ENCODE measurements around the gene SCAPER.

DNA sequence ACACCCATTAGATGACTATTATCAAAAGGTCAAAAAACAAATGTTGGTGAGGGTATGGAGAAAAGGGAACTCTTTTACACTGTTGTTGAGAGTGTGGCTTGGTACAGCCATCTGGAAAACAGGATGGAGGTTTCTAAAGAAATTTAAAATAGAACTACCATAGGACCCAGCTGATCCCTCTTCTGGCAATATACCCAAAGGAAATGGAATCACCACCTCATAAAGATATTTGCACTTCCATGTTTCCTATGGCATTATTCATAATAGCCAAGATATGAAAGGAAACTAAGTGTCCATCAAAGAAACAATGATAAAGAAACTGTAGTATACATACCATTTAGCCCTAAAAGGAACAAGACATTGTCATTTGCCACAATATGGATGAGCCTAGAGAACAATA, 186.3 kb downstream of the SCAPER start:
- no peak for TF ChIP-seq POLR2AphosphoS5 (IDR thresholded peaks at IDR 0.05)
- TF ChIP-seq, protein P1, sequence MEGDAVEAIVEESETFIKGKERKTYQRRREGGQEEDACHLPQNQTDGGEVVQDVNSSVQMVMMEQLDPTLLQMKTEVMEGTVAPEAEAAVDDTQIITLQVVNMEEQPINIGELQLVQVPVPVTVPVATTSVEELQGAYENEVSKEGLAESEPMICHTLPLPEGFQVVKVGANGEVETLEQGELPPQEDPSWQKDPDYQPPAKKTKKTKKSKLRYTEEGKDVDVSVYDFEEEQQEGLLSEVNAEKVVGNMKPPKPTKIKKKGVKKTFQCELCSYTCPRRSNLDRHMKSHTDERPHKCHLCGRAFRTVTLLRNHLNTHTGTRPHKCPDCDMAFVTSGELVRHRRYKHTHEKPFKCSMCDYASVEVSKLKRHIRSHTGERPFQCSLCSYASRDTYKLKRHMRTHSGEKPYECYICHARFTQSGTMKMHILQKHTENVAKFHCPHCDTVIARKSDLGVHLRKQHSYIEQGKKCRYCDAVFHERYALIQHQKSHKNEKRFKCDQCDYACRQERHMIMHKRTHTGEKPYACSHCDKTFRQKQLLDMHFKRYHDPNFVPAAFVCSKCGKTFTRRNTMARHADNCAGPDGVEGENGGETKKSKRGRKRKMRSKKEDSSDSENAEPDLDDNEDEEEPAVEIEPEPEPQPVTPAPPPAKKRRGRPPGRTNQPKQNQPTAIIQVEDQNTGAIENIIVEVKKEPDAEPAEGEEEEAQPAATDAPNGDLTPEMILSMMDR (IDR thresholded peaks at IDR 0.05; ENCODE audit: poor library complexity, severe bottlenecking): no peak
- TF ChIP-seq EZH2 (IDR thresholded peaks at IDR 0.05; ENCODE audit: borderline replicate concordance, insufficient read depth, low read length, poor library complexity, severe bottlenecking): no peak
- TF ChIP-seq, protein P2, sequence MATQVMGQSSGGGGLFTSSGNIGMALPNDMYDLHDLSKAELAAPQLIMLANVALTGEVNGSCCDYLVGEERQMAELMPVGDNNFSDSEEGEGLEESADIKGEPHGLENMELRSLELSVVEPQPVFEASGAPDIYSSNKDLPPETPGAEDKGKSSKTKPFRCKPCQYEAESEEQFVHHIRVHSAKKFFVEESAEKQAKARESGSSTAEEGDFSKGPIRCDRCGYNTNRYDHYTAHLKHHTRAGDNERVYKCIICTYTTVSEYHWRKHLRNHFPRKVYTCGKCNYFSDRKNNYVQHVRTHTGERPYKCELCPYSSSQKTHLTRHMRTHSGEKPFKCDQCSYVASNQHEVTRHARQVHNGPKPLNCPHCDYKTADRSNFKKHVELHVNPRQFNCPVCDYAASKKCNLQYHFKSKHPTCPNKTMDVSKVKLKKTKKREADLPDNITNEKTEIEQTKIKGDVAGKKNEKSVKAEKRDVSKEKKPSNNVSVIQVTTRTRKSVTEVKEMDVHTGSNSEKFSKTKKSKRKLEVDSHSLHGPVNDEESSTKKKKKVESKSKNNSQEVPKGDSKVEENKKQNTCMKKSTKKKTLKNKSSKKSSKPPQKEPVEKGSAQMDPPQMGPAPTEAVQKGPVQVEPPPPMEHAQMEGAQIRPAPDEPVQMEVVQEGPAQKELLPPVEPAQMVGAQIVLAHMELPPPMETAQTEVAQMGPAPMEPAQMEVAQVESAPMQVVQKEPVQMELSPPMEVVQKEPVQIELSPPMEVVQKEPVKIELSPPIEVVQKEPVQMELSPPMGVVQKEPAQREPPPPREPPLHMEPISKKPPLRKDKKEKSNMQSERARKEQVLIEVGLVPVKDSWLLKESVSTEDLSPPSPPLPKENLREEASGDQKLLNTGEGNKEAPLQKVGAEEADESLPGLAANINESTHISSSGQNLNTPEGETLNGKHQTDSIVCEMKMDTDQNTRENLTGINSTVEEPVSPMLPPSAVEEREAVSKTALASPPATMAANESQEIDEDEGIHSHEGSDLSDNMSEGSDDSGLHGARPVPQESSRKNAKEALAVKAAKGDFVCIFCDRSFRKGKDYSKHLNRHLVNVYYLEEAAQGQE (IDR thresholded peaks at IDR 0.05; ENCODE audit: borderline replicate concordance): no peak
- no peak for TF ChIP-seq TAF1 (IDR thresholded peaks at IDR 0.05; ENCODE audit: low read depth)
